ENCODE measurements around the gene LIFR.

- TF ChIP-seq CTCF (IDR thresholded peaks at IDR 0.05; ENCODE audit: insufficient read depth, low read depth, low read length) (no peak), EZH2 (IDR thresholded peaks at IDR 0.05; ENCODE audit: insufficient read depth, low read length) (no peak)
Measured at GRCh38 chr5:38447056-38447455, 109.4 kb downstream of the LIFR start.
